ENCODE data around the gene ORAI1.
"Not testable (repeated sequence)": the region's sequence is repeated elsewhere in the genome, so short reads cannot be mapped to it uniquely, and the experiment has no call there.

The ORAI1 gene

DNA sequence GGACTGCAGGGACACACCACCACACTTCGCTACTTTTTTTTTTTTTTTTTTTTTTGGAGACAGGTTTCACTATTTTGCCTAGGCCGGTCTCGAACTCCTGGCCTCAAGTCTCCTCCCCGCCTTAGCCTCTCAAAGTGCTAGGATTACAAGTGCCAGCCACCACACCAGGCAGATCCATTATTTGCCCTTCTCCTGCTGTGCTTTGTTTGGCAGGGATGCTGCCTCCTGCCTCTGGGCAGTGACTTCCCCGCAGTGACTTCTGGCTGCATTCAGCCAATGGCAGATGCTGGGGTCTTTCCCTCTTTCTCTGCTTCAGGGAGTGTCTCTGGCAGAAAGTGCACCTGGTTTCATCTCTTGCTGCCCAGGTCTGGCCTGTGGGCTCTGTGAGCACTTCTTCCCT, 49.9 kb downstream of the ORAI1 start:
- H3K4me3 ChIP-seq (ENCODE audit: low read length) = no peak overlapping the region
- DNase-seq (ENCODE audit: low read depth, low spot score) = no peak

GRCh38 chr12:121678305-121678704, 52.0 kb downstream of the ORAI1 start:
- no peak overlapping the region for H3K4me3 ChIP-seq (ENCODE audit: low read length)
- no peak for DNase-seq (ENCODE audit: low read depth, low spot score)

GRCh38 chr12:121678716-121679300, 52.5 kb downstream of the ORAI1 start:
- DNase-seq (ENCODE audit: low read depth, low spot score) = no peak
- no peak overlapping the region for H3K4me3 ChIP-seq (ENCODE audit: low read length)

DNA sequence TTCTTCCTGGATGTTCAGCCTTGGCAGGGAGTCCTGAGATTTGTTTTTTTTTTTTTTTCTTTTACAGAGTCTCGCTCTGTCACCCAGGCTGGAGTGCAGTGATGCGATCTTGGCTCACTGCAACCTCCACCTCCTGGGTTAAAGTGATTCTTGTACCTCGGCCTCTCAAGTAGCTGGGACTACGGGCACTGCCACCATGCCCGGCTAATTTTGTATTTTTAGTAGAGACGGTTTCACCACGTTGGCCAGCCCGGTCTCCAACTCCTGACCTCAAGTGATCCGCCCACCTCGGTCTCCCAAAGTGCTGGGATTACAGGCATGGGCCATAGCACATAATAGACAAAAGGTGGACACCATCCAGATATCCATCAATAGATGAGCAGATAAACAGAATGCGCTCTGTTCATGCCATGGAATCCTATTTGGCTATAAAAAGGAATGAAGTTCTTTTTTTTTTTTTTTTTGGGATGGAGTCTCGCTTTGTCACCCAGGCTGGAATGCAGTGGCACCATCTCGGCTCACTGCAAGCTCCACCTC, 53.4 kb downstream of the ORAI1 start:
- H3K4me3 ChIP-seq (ENCODE audit: low read length); DNase-seq (ENCODE audit: low read depth, low spot score): not testable (repeated sequence)

- H3K4me3 ChIP-seq (ENCODE audit: low read length) = no peak overlapping the region
- DNase-seq (ENCODE audit: low read depth, low spot score) = no peak
Observed at GRCh38 chr12:121688966-121689365, 62.6 kb downstream of the ORAI1 start.

DNA sequence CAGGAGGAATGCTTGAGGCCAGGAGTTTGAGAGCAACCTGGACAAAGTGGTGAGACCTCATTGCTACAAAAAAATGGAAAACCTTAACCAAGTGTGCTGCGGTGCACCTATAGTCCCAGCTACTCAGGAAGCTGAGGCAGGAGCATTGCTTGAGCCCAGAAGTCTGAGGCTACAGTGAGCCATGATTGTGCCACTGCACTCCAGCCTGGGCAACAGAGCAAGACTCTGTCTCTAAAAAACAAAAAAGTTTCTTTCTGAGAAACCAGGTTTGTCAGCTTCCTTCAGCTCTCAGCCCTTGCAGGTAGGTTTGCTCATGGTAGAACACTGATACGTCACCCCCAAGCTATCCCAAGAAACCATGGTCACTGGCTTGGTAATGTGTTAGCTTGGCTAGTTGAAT, 63.1 kb downstream of the ORAI1 start:
- no peak for DNase-seq (ENCODE audit: low read depth, low spot score)
- no peak overlapping the region for H3K4me3 ChIP-seq (ENCODE audit: low read length)
